Activated B cell treated with CpG ODN at 0.5 μM for 24 hours (primary cell): ENCODE measurements around the gene MDFIC. TPM values are rescaled to one million over a fixed set of nuclear protein-coding genes. Genes with fewer than 3 reads are reported as not detected.
A peak's percentile ranks its signal among the peaks of the same experiment; 100 is the strongest.

Experiments used
- ATAC-seq: fragments of 200-7000 bp; cut with Tn5 transposase; one replicate; pipeline ENCODE4 v1.10.0; 2021; ENCODE audit warnings: low read depth, mild to moderate bottlenecking, moderate library complexity
- CTCF ChIA-PET: fragments of 350-600 bp; sonication (Branson Sonifier 250); formaldehyde crosslinking; loops from one replicate; lab custom pipeline; 2021; ENCODE audit warnings: antibody characterized with exemption; lab: Charles Lee
- POLR2A ChIA-PET: fragments of 350-600 bp; sonication (Branson Sonifier 250); formaldehyde crosslinking; loops from one replicate; lab custom pipeline; 2021; ENCODE audit warnings: antibody characterized with exemption; lab: Charles Lee
- DNase-seq: peaks from one replicate; pipeline ENCODE4 v3.0.0; 2022
- H3K27ac Mint-ChIP-seq: one replicate; pipeline ENCODE4 v1.8.0; 2020; ENCODE audit warnings: mixed read lengths
- H3K27me3 Mint-ChIP-seq: one replicate; pipeline ENCODE4 v1.8.0; 2021; ENCODE audit warnings: mixed read lengths
- H3K36me3 Mint-ChIP-seq: one replicate; pipeline ENCODE4 v1.8.0; 2021; ENCODE audit warnings: low read depth, mixed read lengths
- H3K4me1 Mint-ChIP-seq: one replicate; pipeline ENCODE4 v1.8.0; 2021; ENCODE audit warnings: mixed read lengths
- H3K4me3 Mint-ChIP-seq: one replicate; pipeline ENCODE4 v1.8.0; 2020; ENCODE audit warnings: mild to moderate bottlenecking, mixed read lengths
- H3K9me3 Mint-ChIP-seq: one replicate; pipeline ENCODE4 v1.8.0; 2020; ENCODE audit warnings: mixed read lengths
- intact Hi-C: fragments of 100-400 bp; cut with micrococcal nuclease; formaldehyde crosslinking; loops from one replicate; pipeline ENCODE4 v1.15.1; 2024
- total RNA-seq: library from RNA; stranded (reverse); gene quantifications from 2 replicates; pipeline ENCODE4 v1.2.3, GENCODE V29; 2022
- TF ChIP-seq, protein P1 (sequence below): fragments of 200-600 bp; IDR thresholded peaks from one replicate; pipeline ENCODE4 v1.8.0; 2022; ENCODE audit warnings: antibody characterized with exemption, mild to moderate bottlenecking

Gene MDFIC
- total RNA-seq, 1 donor from 2014 or later, result 139 TPM

DNA sequence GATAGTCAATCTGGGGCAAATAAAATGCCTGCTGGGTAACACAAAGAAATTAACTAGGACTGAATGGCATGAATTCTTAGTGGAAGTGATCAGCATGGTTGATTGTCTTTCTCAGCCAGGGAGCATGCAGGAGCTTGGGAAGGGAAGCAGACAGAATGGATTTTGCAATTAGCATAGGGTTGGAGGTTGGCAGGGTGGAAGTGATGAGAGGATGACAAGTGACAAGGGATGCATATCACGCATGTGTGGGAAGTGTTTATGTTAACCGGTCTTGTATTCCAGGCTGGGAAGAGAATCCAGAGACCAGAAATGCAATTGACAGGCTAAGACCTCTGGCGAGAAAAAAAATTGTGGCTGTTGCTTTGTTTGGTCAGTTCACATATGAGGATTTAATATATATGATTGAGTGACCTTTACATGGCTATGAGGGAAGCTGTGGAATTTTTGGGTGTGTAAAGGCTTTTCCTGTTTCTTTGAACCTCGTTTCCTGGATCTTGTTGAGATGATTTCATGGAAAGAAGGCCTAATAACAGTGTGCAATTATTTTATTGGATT lies 8.3 kb downstream of the MDFIC start:
- POLR2A ChIA-PET, result interaction anchor here (0.8 kb wide), 1 partner anchor 13 kb away, joined by 4 read pairs; no protein-coding TSS in a partner anchor
- Mint-ChIP-seq H3K4me3 (no peak overlapping the region), H3K9me3 (no peaks in the 10 kb centered on the region), H3K36me3 (peaks cover 41% of the 10 kb centered on the region), H3K27ac (no peak overlapping the region), H3K27me3 (no peaks in the 10 kb centered on the region), H3K4me1 (peaks cover 20% of the 10 kb centered on the region)
- intact Hi-C loops, result loop anchor here (10.0 kb wide), 2 partner anchors 875 to 1935 kb away; partner anchors contain the start of gene CAPZA2
- ATAC-seq (no peak), DNase-seq (no peak)
- TF ChIP-seq, protein P1, sequence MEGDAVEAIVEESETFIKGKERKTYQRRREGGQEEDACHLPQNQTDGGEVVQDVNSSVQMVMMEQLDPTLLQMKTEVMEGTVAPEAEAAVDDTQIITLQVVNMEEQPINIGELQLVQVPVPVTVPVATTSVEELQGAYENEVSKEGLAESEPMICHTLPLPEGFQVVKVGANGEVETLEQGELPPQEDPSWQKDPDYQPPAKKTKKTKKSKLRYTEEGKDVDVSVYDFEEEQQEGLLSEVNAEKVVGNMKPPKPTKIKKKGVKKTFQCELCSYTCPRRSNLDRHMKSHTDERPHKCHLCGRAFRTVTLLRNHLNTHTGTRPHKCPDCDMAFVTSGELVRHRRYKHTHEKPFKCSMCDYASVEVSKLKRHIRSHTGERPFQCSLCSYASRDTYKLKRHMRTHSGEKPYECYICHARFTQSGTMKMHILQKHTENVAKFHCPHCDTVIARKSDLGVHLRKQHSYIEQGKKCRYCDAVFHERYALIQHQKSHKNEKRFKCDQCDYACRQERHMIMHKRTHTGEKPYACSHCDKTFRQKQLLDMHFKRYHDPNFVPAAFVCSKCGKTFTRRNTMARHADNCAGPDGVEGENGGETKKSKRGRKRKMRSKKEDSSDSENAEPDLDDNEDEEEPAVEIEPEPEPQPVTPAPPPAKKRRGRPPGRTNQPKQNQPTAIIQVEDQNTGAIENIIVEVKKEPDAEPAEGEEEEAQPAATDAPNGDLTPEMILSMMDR, result no peak
- CTCF ChIA-PET, result no interaction called here

GRCh38 chr7:114930829-114931655 lies 9.1 kb downstream of the MDFIC start:
- ChIA-PET POLR2A (interaction anchor here (0.8 to 4.1 kb wide), 7 partner anchors 9 to 41 kb away, joined by 3 to 53 read pairs (median 4); partner anchors contain the start of gene MDFIC), CTCF (interaction anchor here (1.9 to 2.2 kb wide), 2 partner anchors 14 to 65 kb away, joined by 6 to 8 read pairs; no protein-coding TSS in a partner anchor)
- Mint-ChIP-seq H3K36me3 (peaks cover 32% of the 10 kb centered on the region), H3K9me3 (no peaks in the 10 kb centered on the region), H3K4me3 (no peak overlapping the region), H3K4me1 (peaks cover 20% of the 10 kb centered on the region), H3K27ac (no peak overlapping the region), H3K27me3 (no peaks in the 10 kb centered on the region)
- ATAC-seq (peak; percentile 57), DNase-seq (no peak)
- TF ChIP-seq, protein P1, result no peak
- intact Hi-C loops, result loop anchor here (1.0 to 10.0 kb wide), 6 partner anchors 8 to 1934 kb away; partner anchors contain the start of gene CAPZA2

GRCh38 chr7:114931656-114932011 lies 9.7 kb downstream of the MDFIC start:
- ATAC-seq, result peak; percentile 70
- intact Hi-C loops, result loop anchor here (1.0 to 10.0 kb wide), 6 partner anchors 8 to 1933 kb away; partner anchors contain the start of gene CAPZA2
- TF ChIP-seq, protein P1, result no peak
- H3K4me1 Mint-ChIP-seq, result peaks cover 20% of the 10 kb centered on the region
- H3K27me3 Mint-ChIP-seq, result no peaks in the 10 kb centered on the region
- CTCF ChIA-PET, result interaction anchor here (1.9 to 2.2 kb wide), 2 partner anchors 14 to 66 kb away, joined by 6 to 8 read pairs; no protein-coding TSS in a partner anchor
- POLR2A ChIA-PET, result interaction anchor here (1.1 to 4.1 kb wide), 6 partner anchors 9 to 42 kb away, joined by 3 to 53 read pairs (median 6); partner anchors contain the start of gene MDFIC
- H3K36me3 Mint-ChIP-seq, result peaks cover 30% of the 10 kb centered on the region
- DNase-seq, result no peak
- H3K9me3 Mint-ChIP-seq, result no peaks in the 10 kb centered on the region
- no peak overlapping the region for H3K27ac Mint-ChIP-seq
- no peak overlapping the region for H3K4me3 Mint-ChIP-seq

DNA sequence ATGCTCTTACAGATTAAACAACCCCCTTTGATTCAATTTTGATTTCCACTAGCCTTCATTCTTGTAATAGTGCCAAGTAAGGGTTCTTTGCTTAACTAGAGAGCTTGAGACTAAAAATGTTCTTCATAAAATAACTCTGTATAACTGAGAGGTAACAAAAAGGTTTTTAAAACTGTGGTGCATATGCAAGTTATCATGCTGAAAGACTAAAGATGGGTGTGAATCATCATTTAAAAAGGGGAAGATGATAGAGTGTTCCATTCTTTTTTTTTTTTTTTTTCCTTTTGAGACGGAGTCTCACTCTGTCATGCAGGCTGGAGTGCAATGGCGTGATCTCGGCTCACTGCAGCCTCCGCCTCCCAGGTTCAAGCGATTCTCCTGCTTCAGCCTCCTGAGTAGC lies 11.1 kb downstream of the MDFIC start:
- Mint-ChIP-seq H3K36me3 (peaks cover 30% of the 10 kb centered on the region), H3K4me3 (no peak overlapping the region), H3K27ac (no peak overlapping the region), H3K4me1 (peaks cover 21% of the 10 kb centered on the region), H3K9me3 (no peaks in the 10 kb centered on the region), H3K27me3 (no peaks in the 10 kb centered on the region)
- DNase-seq (no peak), ATAC-seq (peak; percentile 29)
- ChIA-PET CTCF (interaction anchor here (1.1 to 2.2 kb wide), 5 partner anchors 9 to 67 kb away, joined by 3 to 8 read pairs (median 6); no protein-coding TSS in a partner anchor), POLR2A (interaction anchor here (0.6 to 4.1 kb wide), 7 partner anchors 10 to 101 kb away, joined by 5 to 53 read pairs (median 7); partner anchors contain the start of gene MDFIC)
- TF ChIP-seq, protein P1, result no peak
- intact Hi-C loops, result loop anchor here (10.0 kb wide), 2 partner anchors 878 to 1932 kb away; partner anchors contain the start of gene CAPZA2
